ENCODE results near the gene GPSM1. TPM values are rescaled to one million over a fixed set of nuclear protein-coding genes. Genes with fewer than 3 reads are reported as not detected.

GPSM1 gene
- total RNA-seq, 1 experiment from 2014 or later: 26.4 TPM

- H3K9ac ChIP-seq (ENCODE audit: low read length): no peak overlapping the region
- no peaks in the 10 kb centered on the region for H3K27me3 ChIP-seq (ENCODE audit: insufficient read depth, low read length)
- CTCF ChIA-PET: no interaction called here
- no peaks in the 10 kb centered on the region for H3K9me2 ChIP-seq (ENCODE audit: insufficient read depth)
- intact Hi-C loops (cut with micrococcal nuclease): no loop called here
- ATAC-seq (no peak), DNase-seq (ENCODE audit: low read depth, low spot score) (no peak)
- POLR2A ChIA-PET: no interaction called here
- H4K20me1 ChIP-seq (ENCODE audit: insufficient read depth): no peaks in the 10 kb centered on the region
- no peak overlapping the region for H2AFZ ChIP-seq (ENCODE audit: low read depth, low read length, poor library complexity, severe bottlenecking)
- no peak overlapping the region for H3K4me3 ChIP-seq (replicated peaks in 1 of 2; ENCODE audit: low read depth in 1 of 2, low read length in 2 of 2)
- peaks cover 29 to 52% of the 10 kb centered on the region in 2 experiments; a peak in 3 of 4 replicates for H3K36me3 ChIP-seq (ENCODE audit: control insufficient read depth in 1 of 2, insufficient read depth in 2 of 2, low read length in 2 of 2)
- no TSS peak for BruUV-seq (replicated peaks)
- H3K4me2 ChIP-seq (ENCODE audit: low read length): no peak overlapping the region
- H3K9me3 ChIP-seq (ENCODE audit: control insufficient read depth in 1 of 2, insufficient read depth in 1 of 2, low read depth in 1 of 2, low read length in 2 of 2): no peaks in the 10 kb centered on the region
- TF ChIP-seq ELF1 (IDR thresholded peaks at IDR 0.05; ENCODE audit: borderline replicate concordance, low read depth) (no peak), CTCF (IDR thresholded peaks at IDR 0.05 in 2 of 3, conservative IDR thresholded peaks at IDR 0.05 in 1 of 3; ENCODE audit: borderline replicate concordance in 1 of 3, insufficient read depth in 1 of 3, low read depth in 2 of 3, low read length in 2 of 3) (no peak), SIN3A (IDR thresholded peaks at IDR 0.05; ENCODE audit: low read depth) (no peak), EZH2phosphoT487 (IDR thresholded peaks at IDR 0.05; ENCODE audit: borderline replicate concordance) (no peak), REST (IDR thresholded peaks at IDR 0.05; ENCODE audit: low read depth) (no peak), ZFX (IDR thresholded peaks at IDR 0.05) (no peak), RAD21 (IDR thresholded peaks at IDR 0.05; ENCODE audit: low read depth) (no peak), EGR1 (IDR thresholded peaks at IDR 0.05; ENCODE audit: low read depth) (no peak), SRF (IDR thresholded peaks at IDR 0.05; ENCODE audit: low read depth) (no peak), EZH2 (IDR thresholded peaks at IDR 0.05) (no peak), ZNF274 (IDR thresholded peaks at IDR 0.05; ENCODE audit: low read depth, low read length) (no peak), YY1 (IDR thresholded peaks at IDR 0.05; ENCODE audit: extremely low read depth, insufficient replicate concordance, low read depth, low read length) (no peak), FOSL1 (IDR thresholded peaks at IDR 0.05; ENCODE audit: low read depth) (no peak), POLR2A (IDR thresholded peaks at IDR 0.05; ENCODE audit: borderline replicate concordance, extremely low read depth, insufficient read depth, insufficient read length) (no peak), ZBTB33 (IDR thresholded peaks at IDR 0.05; ENCODE audit: extremely low read depth, insufficient replicate concordance, low read length) (no peak), POLR2AphosphoS5 (IDR thresholded peaks at IDR 0.05; ENCODE audit: low read depth, low read length) (no peak), JUND (IDR thresholded peaks at IDR 0.05) (no peak), SP1 (IDR thresholded peaks at IDR 0.05; ENCODE audit: low read depth) (no peak)
- TF ChIP-seq, protein P1, sequence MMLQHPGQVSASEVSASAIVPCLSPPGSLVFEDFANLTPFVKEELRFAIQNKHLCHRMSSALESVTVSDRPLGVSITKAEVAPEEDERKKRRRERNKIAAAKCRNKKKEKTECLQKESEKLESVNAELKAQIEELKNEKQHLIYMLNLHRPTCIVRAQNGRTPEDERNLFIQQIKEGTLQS (IDR thresholded peaks at IDR 0.05): no peak
- TF ChIP-seq, protein P2, sequence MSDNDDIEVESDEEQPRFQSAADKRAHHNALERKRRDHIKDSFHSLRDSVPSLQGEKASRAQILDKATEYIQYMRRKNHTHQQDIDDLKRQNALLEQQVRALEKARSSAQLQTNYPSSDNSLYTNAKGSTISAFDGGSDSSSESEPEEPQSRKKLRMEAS (IDR thresholded peaks at IDR 0.05): no peak
- peaks cover 12 to 25% of the 10 kb centered on the region in 2 experiments for H3K4me1 ChIP-seq (ENCODE audit: control insufficient read depth in 1 of 2, insufficient read depth in 2 of 2, low read length in 2 of 2)
- H3K79me2 ChIP-seq (ENCODE audit: insufficient read depth, low read length): peaks cover 61% of the 10 kb centered on the region
- H3K27ac ChIP-seq (ENCODE audit: low read depth, low read length): no peak overlapping the region; the same call in 1 of the 2 replicates
- RAD21 ChIA-PET (ENCODE audit: low non-redundant PET in 1 of 2, low total read pairs in 2 of 2, uncharacterized antibody in 2 of 2, unreplicated experiment in 2 of 2): no interaction called here
Observed at GRCh38 chr9:136407911-136408310, 80.6 kb downstream of the GPSM1 start.

Measured in HCT116 (cell line).